ENCODE measurements around the gene UBA3. TPM values are rescaled to one million over a fixed set of nuclear protein-coding genes. Genes with fewer than 3 reads are reported as not detected.

UBA3 gene
- total RNA-seq, 2 donors from 2014 or later = 53.5 to 56.2 TPM

DNA sequence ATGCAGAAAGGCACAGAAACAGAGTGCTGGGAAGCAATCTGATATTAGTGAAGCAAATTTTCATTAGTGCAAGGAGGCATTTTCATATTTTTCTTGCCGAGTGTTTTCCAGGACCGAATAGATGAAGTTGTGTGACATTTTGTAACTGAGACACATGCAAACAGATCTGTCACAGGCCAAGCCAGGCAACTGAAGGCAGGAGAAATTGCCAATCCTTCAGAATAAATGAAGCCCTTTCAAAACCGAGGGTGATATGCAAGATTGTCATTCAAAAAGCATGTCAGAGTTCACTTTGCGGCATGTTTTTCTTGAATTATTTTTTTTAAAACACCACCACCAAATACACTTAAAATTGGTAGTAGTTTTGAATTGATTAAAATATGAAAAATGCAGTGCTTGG, 36.0 kb upstream of the UBA3 start:
- Mint-ChIP-seq H3K4me3 (no peak overlapping the region), H3K27me3 (peaks cover 8% of the 10 kb centered on the region), H3K36me3 (ENCODE audit: low read depth) (peaks cover 6% of the 10 kb centered on the region), H3K4me1 (peaks cover 9% of the 10 kb centered on the region), H3K27ac (no peak overlapping the region)
- no peaks in the 10 kb centered on the region for H3K9me3 ChIP-seq (ENCODE audit: control insufficient read depth, low read length, poor library complexity, severe bottlenecking)
- no peak for DNase-seq
- ATAC-seq = no peak

DNA sequence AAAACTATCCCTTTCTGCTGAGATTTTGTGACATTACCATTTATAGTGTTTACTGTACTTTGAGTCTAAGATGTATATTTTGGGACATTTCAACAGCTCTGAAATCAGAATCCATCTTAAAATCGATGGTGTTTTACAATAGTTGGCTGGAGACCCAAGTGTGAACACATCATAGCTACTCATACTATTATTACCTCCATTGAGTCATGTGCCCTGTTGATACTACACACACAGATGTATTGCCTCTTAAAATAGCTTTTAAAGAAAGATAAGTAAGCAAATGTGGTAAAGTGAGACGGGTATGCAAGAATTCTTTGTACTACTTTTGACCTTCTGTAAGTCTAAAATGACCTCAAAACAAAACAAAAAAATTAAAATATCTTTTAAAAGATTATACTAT, 35.6 kb upstream of the UBA3 start:
- Mint-ChIP-seq H3K4me1 (peaks cover 9% of the 10 kb centered on the region), H3K36me3 (ENCODE audit: low read depth) (peaks cover 6% of the 10 kb centered on the region), H3K4me3 (peak overlapping the region; percentile 25), H3K27ac (no peak overlapping the region), H3K27me3 (peaks cover 8% of the 10 kb centered on the region)
- H3K9me3 ChIP-seq (ENCODE audit: control insufficient read depth, low read length, poor library complexity, severe bottlenecking) = no peaks in the 10 kb centered on the region
- DNase-seq (no peak), ATAC-seq (no peak)

DNA sequence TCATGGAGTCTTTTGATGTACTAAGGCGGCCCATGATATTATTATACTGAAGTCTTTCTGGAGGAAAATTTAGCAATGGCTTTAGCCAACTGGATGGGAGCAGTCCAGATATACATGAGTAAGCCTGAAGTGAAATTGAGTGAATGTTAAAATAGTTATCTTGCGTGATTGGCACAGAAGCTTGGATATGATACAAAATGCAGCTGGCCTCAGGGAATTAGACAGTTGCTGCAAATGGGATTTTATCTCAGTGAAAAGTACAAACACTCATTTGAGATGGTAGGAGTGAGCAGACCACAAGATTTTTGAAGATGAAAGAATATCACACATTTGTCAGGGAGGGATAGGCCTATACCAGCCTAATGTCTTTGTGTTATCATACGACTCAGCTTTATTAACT, 33.4 kb upstream of the UBA3 start:
- Mint-ChIP-seq H3K4me1 (peaks cover 4% of the 10 kb centered on the region), H3K27me3 (no peaks in the 10 kb centered on the region), H3K36me3 (ENCODE audit: low read depth) (no peaks in the 10 kb centered on the region), H3K27ac (no peak overlapping the region), H3K4me3 (no peak overlapping the region)
- ATAC-seq (no peak), DNase-seq (no peak)
- H3K9me3 ChIP-seq (ENCODE audit: control insufficient read depth, low read length, poor library complexity, severe bottlenecking) = no peaks in the 10 kb centered on the region

DNA sequence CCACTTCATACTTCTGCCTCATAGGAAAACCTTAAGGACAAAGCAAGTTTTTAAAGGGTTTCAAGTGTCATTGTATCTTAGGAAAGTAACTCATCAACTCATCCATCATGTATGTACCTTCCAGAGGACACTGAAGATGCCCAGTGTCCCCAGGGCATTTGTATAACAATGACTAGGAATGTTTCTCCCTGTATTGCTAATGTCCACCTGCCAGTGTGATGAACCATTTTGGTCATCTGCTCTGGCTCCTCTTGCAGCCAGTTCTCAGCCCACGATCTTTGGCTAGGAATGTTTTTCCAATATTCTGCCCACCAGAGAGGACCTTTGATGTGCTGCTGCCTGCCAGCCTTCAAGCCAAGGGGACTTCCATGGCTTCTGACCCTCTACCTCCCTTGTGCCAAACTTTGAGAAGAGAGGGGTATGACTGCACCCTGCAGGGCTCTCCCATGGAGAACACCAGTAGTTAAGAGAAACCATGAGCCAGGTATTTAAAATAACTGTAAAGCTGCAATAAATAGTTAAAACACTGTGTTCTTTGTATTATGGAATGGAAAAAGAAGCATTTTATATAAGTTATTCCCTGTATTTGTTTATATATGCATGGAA, 30.9 kb upstream of the UBA3 start:
- no peaks in the 10 kb centered on the region for H3K9me3 ChIP-seq (ENCODE audit: control insufficient read depth, low read length, poor library complexity, severe bottlenecking)
- Mint-ChIP-seq H3K27me3 (no peaks in the 10 kb centered on the region), H3K36me3 (ENCODE audit: low read depth) (no peaks in the 10 kb centered on the region), H3K4me1 (peaks cover 7% of the 10 kb centered on the region), H3K27ac (no peak overlapping the region), H3K4me3 (no peak overlapping the region)
- DNase-seq (no peak), ATAC-seq (no peak)

DNA sequence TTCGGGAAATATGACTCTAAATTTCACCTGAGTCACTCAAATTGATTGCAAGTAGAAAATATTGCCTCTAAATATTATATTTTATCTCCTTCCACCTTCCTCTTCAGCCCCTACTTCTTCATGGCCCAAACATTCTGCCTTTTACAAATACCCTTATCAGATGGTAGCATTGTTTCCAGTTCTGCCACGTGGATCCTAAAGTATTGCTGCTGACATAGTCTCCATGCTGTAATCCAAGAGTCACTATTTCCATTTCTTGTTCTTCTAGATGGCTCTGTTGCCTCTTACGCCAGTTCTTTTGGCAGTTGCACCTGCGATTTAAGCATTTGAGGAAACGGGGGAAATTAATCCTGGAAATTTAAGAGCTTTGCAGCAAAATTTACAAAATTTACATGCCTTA, 28.6 kb upstream of the UBA3 start:
- Mint-ChIP-seq H3K27me3 (no peaks in the 10 kb centered on the region), H3K36me3 (ENCODE audit: low read depth) (peaks cover 4% of the 10 kb centered on the region), H3K4me1 (peaks cover 14% of the 10 kb centered on the region), H3K27ac (peak overlapping the region; percentile 60), H3K4me3 (no peak overlapping the region)
- H3K9me3 ChIP-seq (ENCODE audit: control insufficient read depth, low read length, poor library complexity, severe bottlenecking) = no peaks in the 10 kb centered on the region
- DNase-seq (no peak), ATAC-seq (no peak)

DNA sequence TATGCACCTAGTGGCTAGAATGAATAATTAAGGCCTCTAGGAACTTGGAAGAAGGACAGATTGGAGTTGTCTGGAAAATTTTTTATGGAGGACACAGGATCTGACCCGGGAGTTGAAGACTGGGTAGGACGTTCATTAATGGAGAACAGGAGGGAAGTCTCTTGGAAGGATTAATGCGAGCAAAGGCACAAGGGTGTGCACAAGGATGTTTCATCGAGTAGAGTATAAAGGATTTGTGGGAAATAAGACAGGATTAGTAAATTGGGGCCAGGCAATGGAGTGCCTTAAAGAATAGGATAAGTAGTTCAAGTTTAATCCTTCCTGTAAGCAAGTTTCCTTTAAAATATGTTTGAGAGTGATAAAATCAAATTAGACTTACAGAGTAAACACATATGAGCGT, 27.7 kb upstream of the UBA3 start:
- H3K27me3 Mint-ChIP-seq = no peaks in the 10 kb centered on the region
- peaks cover 14% of the 10 kb centered on the region for H3K4me1 Mint-ChIP-seq
- H3K4me3 Mint-ChIP-seq = no peak overlapping the region
- H3K36me3 Mint-ChIP-seq (ENCODE audit: low read depth) = peaks cover 4% of the 10 kb centered on the region
- H3K9me3 ChIP-seq (ENCODE audit: control insufficient read depth, low read length, poor library complexity, severe bottlenecking) = no peaks in the 10 kb centered on the region
- ATAC-seq = no peak
- H3K27ac Mint-ChIP-seq = peak overlapping the region; percentile 60
- DNase-seq = no peak

DNA sequence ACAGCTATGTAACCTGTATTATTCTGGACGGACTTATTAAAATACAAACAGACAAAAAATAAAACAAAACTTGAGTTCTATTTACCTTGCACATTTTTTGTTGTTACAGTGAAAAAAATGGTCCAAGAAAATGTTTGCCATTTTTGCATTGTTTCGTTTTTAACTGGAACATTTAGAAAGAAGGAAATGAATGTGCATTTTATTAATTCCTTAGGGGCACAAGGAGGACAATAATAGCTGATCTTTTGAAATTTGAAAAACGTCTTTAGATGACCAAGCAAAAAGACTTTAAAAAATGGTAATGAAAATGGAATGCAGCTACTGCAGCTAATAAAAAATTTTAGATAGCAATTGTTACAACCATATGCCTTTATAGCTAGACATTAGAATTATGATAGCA, 25.2 kb upstream of the UBA3 start:
- Mint-ChIP-seq H3K36me3 (ENCODE audit: low read depth) (peaks cover 4% of the 10 kb centered on the region), H3K27me3 (no peaks in the 10 kb centered on the region), H3K27ac (no peak overlapping the region), H3K4me3 (no peak overlapping the region), H3K4me1 (peaks cover 21% of the 10 kb centered on the region)
- no peak for ATAC-seq
- DNase-seq = no peak
- no peaks in the 10 kb centered on the region for H3K9me3 ChIP-seq (ENCODE audit: control insufficient read depth, low read length, poor library complexity, severe bottlenecking)

DNA sequence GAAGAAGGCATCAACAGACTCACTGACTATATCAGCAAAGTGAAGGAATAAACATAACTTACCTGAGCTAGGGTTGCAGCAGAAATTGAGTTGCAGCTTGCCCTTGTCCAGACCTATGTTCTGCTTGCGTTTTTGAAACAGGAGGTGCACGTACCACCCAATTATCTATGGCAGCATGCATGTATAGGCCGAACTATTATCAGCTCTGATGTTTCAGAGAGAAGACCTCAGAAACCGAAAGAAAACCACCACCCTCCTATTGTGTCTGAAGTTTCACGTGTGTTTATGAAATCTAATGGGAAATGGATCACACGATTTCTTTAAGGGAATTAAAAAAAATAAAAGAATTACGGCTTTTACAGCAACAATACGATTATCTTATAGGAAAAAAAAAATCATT, 24.4 kb upstream of the UBA3 start:
- H3K4me3 Mint-ChIP-seq = no peak overlapping the region
- H3K4me1 Mint-ChIP-seq = peaks cover 26% of the 10 kb centered on the region
- peak overlapping the region; percentile 62 for H3K27ac Mint-ChIP-seq
- H3K9me3 ChIP-seq (ENCODE audit: control insufficient read depth, low read length, poor library complexity, severe bottlenecking) = no peaks in the 10 kb centered on the region
- DNase-seq (no peak), ATAC-seq (no peak)
- H3K36me3 Mint-ChIP-seq (ENCODE audit: low read depth) = peaks cover 4% of the 10 kb centered on the region
- H3K27me3 Mint-ChIP-seq = no peaks in the 10 kb centered on the region

DNA sequence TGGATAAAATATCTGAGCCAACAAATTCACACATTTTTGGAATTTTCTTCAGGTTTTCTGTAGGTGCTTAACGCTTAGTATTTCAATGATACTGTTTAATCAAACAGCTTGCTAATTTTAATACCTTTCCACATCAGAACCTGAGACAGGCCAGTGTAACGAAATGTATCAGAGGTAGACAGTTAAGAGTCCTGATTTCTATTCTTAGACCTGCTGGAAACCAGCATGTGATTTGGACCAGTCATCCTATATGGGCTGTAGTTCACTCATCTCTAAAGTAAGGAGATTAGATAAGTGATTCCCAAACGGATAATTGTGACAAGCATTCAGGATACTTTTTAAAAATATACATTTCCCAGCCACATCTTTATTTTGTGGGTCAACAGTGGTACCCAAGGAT, 23.0 kb upstream of the UBA3 start:
- ATAC-seq (no peak), DNase-seq (no peak)
- Mint-ChIP-seq H3K36me3 (ENCODE audit: low read depth) (peaks cover 7% of the 10 kb centered on the region), H3K27ac (peak overlapping the region; percentile 47), H3K27me3 (no peaks in the 10 kb centered on the region), H3K4me1 (peaks cover 32% of the 10 kb centered on the region), H3K4me3 (no peak overlapping the region)
- H3K9me3 ChIP-seq (ENCODE audit: control insufficient read depth, low read length, poor library complexity, severe bottlenecking) = no peaks in the 10 kb centered on the region

DNA sequence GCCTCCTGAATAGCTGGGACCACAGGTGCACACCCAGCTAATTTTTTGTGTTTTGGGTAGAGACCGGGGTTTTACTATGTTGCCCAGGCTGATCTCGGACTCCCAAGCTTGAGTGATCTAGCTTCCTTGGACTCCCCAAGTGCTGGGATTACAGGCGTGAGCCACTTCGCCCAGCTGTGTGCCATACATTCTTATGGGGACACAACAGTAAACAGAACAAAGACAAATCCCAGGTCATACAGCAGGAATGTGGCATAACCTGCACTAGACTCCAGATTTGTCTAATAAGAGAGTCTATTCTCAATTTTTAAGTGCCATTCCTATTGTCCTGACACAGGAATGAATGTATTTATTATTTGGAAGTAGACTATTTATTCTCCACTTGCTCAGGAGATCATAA, 22.2 kb upstream of the UBA3 start:
- Mint-ChIP-seq H3K36me3 (ENCODE audit: low read depth) (peaks cover 7% of the 10 kb centered on the region), H3K4me3 (no peak overlapping the region), H3K27me3 (no peaks in the 10 kb centered on the region), H3K4me1 (peaks cover 33% of the 10 kb centered on the region), H3K27ac (peak overlapping the region; percentile 47)
- no peaks in the 10 kb centered on the region for H3K9me3 ChIP-seq (ENCODE audit: control insufficient read depth, low read length, poor library complexity, severe bottlenecking)
- DNase-seq (no peak), ATAC-seq (no peak)

DNA sequence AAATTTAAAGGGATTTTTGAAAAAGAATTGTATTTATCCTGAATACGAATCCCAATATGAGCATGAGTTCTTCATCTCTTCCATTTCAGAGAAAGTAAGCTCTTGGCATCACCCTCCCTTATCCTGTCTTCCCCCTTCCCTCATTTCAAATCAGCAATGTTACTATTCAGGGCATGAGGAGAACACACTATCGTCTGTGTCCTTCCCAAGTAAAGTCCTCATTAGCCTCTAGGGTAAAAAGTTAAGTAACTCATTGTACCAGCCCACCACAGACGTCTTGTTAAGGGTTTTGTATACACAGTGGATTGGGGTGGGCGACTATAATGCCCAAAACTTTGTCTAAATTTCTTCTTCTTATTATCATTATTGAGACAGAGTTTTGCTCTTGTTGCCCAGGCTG, 19.4 kb upstream of the UBA3 start:
- Mint-ChIP-seq H3K4me1 (peaks cover 51% of the 10 kb centered on the region), H3K27ac (peak overlapping the region; percentile 75), H3K27me3 (no peaks in the 10 kb centered on the region), H3K36me3 (ENCODE audit: low read depth) (peaks cover 7% of the 10 kb centered on the region), H3K4me3 (no peak overlapping the region)
- H3K9me3 ChIP-seq (ENCODE audit: control insufficient read depth, low read length, poor library complexity, severe bottlenecking) = no peaks in the 10 kb centered on the region
- ATAC-seq (no peak), DNase-seq (no peak)

DNA sequence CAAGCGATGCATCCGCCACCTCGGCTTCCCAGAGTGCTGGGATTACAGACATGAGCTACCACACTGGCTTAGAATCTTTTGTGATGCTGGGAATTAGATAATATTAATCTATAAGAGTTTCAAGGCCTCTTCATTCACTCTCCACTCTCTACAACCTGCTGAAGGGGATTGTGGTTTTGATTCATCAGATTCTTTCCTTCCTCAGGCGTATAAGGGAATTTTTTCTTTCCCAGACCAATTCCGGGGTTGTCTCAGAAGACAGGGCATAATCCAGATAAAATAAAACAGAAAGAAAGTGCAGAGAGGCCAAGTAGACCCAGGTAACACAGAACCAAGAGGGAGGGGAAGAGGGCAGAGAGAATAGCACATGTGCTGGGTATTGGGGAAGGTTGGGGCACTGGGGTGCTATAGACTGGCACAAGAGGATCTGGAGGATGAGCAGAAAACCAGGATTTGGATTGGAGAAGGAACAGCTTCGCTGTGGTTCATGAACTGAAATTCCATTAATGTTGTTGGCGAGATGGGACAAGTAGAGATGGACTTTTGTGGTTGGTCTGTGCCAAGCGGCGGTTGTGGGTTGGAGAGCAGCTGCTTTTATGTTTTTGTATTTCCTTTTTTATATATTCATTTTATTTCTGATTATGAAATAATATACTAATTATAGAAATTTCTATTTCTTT, 17.4 kb upstream of the UBA3 start:
- H3K4me3 Mint-ChIP-seq = peak overlapping the region; percentile 66
- peaks cover 3% of the 10 kb centered on the region for H3K36me3 Mint-ChIP-seq (ENCODE audit: low read depth)
- H3K27me3 Mint-ChIP-seq = no peaks in the 10 kb centered on the region
- DNase-seq (no peak), ATAC-seq (no peak)
- H3K4me1 Mint-ChIP-seq = peaks cover 55% of the 10 kb centered on the region
- peak overlapping the region; percentile 97 for H3K27ac Mint-ChIP-seq
- H3K9me3 ChIP-seq (ENCODE audit: control insufficient read depth, low read length, poor library complexity, severe bottlenecking) = no peaks in the 10 kb centered on the region

DNA sequence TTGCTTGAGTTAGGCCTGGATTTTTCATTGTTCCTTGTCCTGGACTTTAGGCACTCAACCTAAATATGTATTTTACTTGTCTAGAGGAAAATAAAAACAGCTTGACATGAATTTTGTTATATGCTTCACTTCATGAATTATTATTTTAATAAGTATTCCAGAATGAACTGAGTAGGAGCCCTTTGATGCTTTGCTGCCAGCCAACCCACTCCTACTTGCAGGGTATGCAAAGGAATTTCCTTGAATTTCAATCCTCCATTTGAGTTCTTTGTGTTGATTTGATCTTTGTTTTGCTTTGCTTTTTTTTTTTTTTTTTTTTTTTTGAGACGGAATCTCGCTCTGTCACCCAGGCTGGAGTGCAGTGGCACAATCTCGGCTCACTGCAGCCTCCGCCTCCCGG, 16.1 kb upstream of the UBA3 start:
- peak overlapping the region; percentile 97 for H3K27ac Mint-ChIP-seq
- H3K9me3 ChIP-seq (ENCODE audit: control insufficient read depth, low read length, poor library complexity, severe bottlenecking) = no peaks in the 10 kb centered on the region
- peaks cover 3% of the 10 kb centered on the region for H3K36me3 Mint-ChIP-seq (ENCODE audit: low read depth)
- H3K4me1 Mint-ChIP-seq = peaks cover 61% of the 10 kb centered on the region
- DNase-seq (no peak), ATAC-seq (no peak)
- H3K27me3 Mint-ChIP-seq = no peaks in the 10 kb centered on the region
- H3K4me3 Mint-ChIP-seq = peak overlapping the region; percentile 83

DNA sequence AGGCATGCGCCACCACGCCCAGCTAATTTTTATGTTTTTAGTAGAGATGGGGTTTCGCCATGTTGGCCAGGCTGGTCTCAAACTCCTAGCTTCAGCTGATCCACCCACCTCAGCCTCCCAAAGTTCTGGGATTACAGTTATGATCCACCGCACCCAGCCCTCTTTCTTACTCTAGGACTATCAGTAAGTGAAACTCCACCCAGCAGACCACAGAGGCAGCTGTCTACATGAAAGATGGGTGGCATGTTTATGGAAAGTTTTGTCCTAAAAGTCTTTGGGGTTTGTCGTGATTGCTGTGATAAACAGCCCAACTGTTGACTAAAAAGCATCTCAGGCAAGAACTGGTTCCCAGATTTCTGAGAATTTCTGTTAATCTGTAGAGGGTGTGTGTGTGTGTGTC, 15.5 kb upstream of the UBA3 start:
- Mint-ChIP-seq H3K27ac (peak overlapping the region; percentile 97), H3K4me3 (peak overlapping the region; percentile 83), H3K36me3 (ENCODE audit: low read depth) (peaks cover 3% of the 10 kb centered on the region), H3K27me3 (no peaks in the 10 kb centered on the region), H3K4me1 (peaks cover 64% of the 10 kb centered on the region)
- H3K9me3 ChIP-seq (ENCODE audit: control insufficient read depth, low read length, poor library complexity, severe bottlenecking) = no peaks in the 10 kb centered on the region
- DNase-seq = no peak
- ATAC-seq = no peak

Measured in T-helper 17 cell (primary cell).